HepG2 (cell line): Measurements from ENCODE around the gene RABL6. TPM values are rescaled to one million over a fixed set of nuclear protein-coding genes. Genes with fewer than 3 reads are reported as not detected.

ENCODE experiments used
- ATAC-seq: fragments of 200-7000 bp; cut with Tn5 transposase; 3 replicates; pipeline ENCODE4 v1.9.1; 2020; ENCODE audit warnings: mild to moderate bottlenecking, moderate library complexity
- BruUV-seq: library from RNA; stranded (reverse); fragments of 400-500 nt; replicated peaks from 2 replicates; lab custom pipeline; 2021; lab: Mats Ljungman, UMichigan
- CTCF ChIA-PET: fragments of 300-600 bp; formaldehyde crosslinking; extraction: SDS; loops from one replicate; lab custom pipeline; 2021; ENCODE audit warnings: low total read pairs, inconsistent platforms, low intra/inter-chr PET ratio; lab: Yijun Ruan, JAX
- POLR2A ChIA-PET: fragments of 350-600 bp; sonication (Branson Sonifier 250); formaldehyde crosslinking; loops from one replicate; lab custom pipeline; 2020; ENCODE audit warnings: antibody characterized with exemption, inconsistent platforms; lab: Yijun Ruan, JAX
- DNase-seq: peaks from one replicate; pipeline ENCODE4 v3.0.0-alpha.2; 2015; ENCODE audit warnings: low spot score
- FAIRE-seq: peaks from 3 replicates; lab custom pipeline; 2011; peaks lifted over from hg19 to GRCh38; lab: Jason Lieb, UNC
- H2AFZ ChIP-seq: one replicate; pipeline ENCODE4 v1.6.1; 2011; ENCODE audit warnings: low read length, inconsistent platforms
- H3K27ac ChIP-seq: fragments of 300-600 bp; 3 replicates; pipeline ENCODE4 v1.8.0; 2011; ENCODE audit warnings: mixed run types, mild to moderate bottlenecking, mixed read lengths, low read length, inconsistent platforms; ENCODE audit not compliant: insufficient read depth; ENCODE audit errors: extremely low read length
- H3K27me3 ChIP-seq, 2 experiments: fragments of 200-600 bp in 1 of 2; 2 replicates in 1 of 2; 3 replicates in 1 of 2; pipeline versions ENCODE4 v1.6.0 to v1.8.0; 2011; ENCODE audit warnings: low read length in 2 of 2, mild to moderate bottlenecking in 2 of 2, moderate library complexity in 2 of 2, inconsistent platforms in 1 of 2; ENCODE audit not compliant: insufficient read depth in 2 of 2, control insufficient read depth in 1 of 2
- H3K36me3 ChIP-seq, 2 experiments: fragments of 200-600 bp in 1 of 2; replicated peaks in 1 of 2; 2 replicates in 1 of 2; 3 replicates in 1 of 2; pipeline versions ENCODE4 v1.5.1 to v1.8.0; 2011; ENCODE audit warnings: low read length in 2 of 2, inconsistent platforms in 1 of 2; ENCODE audit not compliant: insufficient read depth in 2 of 2, control insufficient read depth in 1 of 2
- H3K4me1 ChIP-seq: 2 replicates; pipeline ENCODE4 v1.5.1; 2012; ENCODE audit warnings: low read length, inconsistent platforms; ENCODE audit not compliant: insufficient read depth
- H3K4me2 ChIP-seq: 2 replicates; pipeline ENCODE4 v1.6.0; 2011; ENCODE audit warnings: low read depth, low read length, inconsistent platforms
- H3K4me3 ChIP-seq, 3 experiments: fragments of 200-600 bp in 1 of 3; sonication (generic), shearing (Covaris generic) in 1 of 3; replicated peaks in 1 of 3; 2 replicates each; pipeline ENCODE4 v1.5.1; 2011 to 2016; ENCODE audit warnings: low read length in 3 of 3, inconsistent platforms in 2 of 3, low read depth in 2 of 3, mild to moderate bottlenecking in 2 of 3, control low read depth in 1 of 3, mixed read lengths in 1 of 3; ENCODE audit not compliant: insufficient read depth in 1 of 3
- H3K79me2 ChIP-seq: one replicate; pipeline ENCODE4 v1.6.1; 2011; ENCODE audit warnings: low read length, inconsistent platforms; ENCODE audit not compliant: insufficient read depth
- H3K9ac ChIP-seq: 2 replicates; pipeline ENCODE4 v1.6.0; 2011; ENCODE audit warnings: mild to moderate bottlenecking, low read depth, low read length, inconsistent platforms; ENCODE audit not compliant: insufficient read depth
- H3K9me3 ChIP-seq: 2 replicates; pipeline ENCODE4 v1.5.1; 2012; ENCODE audit warnings: mild to moderate bottlenecking, low read length
- H4K20me1 ChIP-seq: 2 replicates; pipeline ENCODE4 v1.6.0; 2011; ENCODE audit warnings: inconsistent platforms, mild to moderate bottlenecking, low read length, moderate library complexity; ENCODE audit not compliant: insufficient read depth
- AGO2 ChIP-seq: fragments of 200-400 bp; formaldehyde crosslinking; optimal IDR thresholded peaks from 2 replicates; pipeline ENCODE3; 2017; ENCODE audit warnings: mild to moderate bottlenecking, low read depth, low read length, moderate library complexity
- CHD2 ChIP-seq: IDR thresholded peaks from 2 replicates; pipeline ENCODE4 v1.6.1; 2011; ENCODE audit warnings: low read depth, low read length, improper control_type of control experiment
- POLR2G ChIP-seq: fragments of 200-400 bp; formaldehyde crosslinking; IDR thresholded peaks from 2 replicates; pipeline ENCODE4 v1.6.1; 2018; ENCODE audit warnings: mild to moderate bottlenecking, low read depth, low read length, moderate library complexity
- RBFOX2 ChIP-seq: fragments of 200-400 bp; formaldehyde crosslinking; IDR thresholded peaks from 2 replicates; pipeline ENCODE4 v1.6.1; 2017; ENCODE audit warnings: low read depth, mild to moderate bottlenecking, low read length
- RBM22 ChIP-seq: fragments of 200-400 bp; formaldehyde crosslinking; optimal IDR thresholded peaks from 2 replicates; pipeline ENCODE3; 2017; ENCODE audit warnings: mild to moderate bottlenecking, low read length, moderate library complexity
- ZNF766 ChIP-seq: sonication (generic); formaldehyde crosslinking; IDR thresholded peaks from 2 replicates; pipeline ENCODE4 v1.5.0; 2020; ENCODE audit warnings: missing genetic modification reagents, borderline replicate concordance
- ZSCAN21 ChIP-seq: sonication (generic); formaldehyde crosslinking; IDR thresholded peaks from 2 replicates; pipeline ENCODE4 v1.8.0; 2022; ENCODE audit warnings: mild to moderate bottlenecking, missing genetic modification reagents, moderate library complexity, borderline replicate concordance
- WGBS: methylation state at CpG from one replicate; pipeline ENCODE4 v1.1.6; 2017; ENCODE audit warnings: low lambda C conversion rate; 5-methylcytosine and 5-hydroxymethylcytosine counted together
- in situ Hi-C: cut with HindIII; loops from 2 replicates; pipeline ENCODE4 v1.10.0; 2017; ENCODE audit warnings: low pct_unique_long_range_greater_than_20kb; ENCODE audit not compliant: extremely low pct_ligation_motif_present
- intact Hi-C: fragments of 100-400 bp; cut with micrococcal nuclease; formaldehyde crosslinking; loops from one replicate; pipeline ENCODE4 v1.10.0; 2022; ENCODE audit not compliant: unreplicated experiment
- polyA plus RNA-seq, 8 experiments: library from polyadenylated mRNA; depleted of rRNA in 3 of 8; stranded (reverse) in 7 of 8; unstranded in 1 of 8; fragments of >200 nt; fragmentation: Illumina TruSeq in 4 of 8; extraction: Trizol in 4 of 8; gene quantifications; 2 replicates each; pipeline versions ENCODE4 v1.2.1 to v1.2.3, GENCODE V29; 2011 to 2016; ENCODE audit warnings: low read depth in 4 of 8, missing spikeins in 1 of 8, mixed read lengths in 1 of 8; ENCODE audit not compliant: insufficient read depth in 1 of 8
- total RNA-seq, 5 experiments: library from RNA; depleted of rRNA; stranded (reverse); fragments of >200 nt; fragmentation: Illumina TruSeq; extraction: Trizol; gene quantifications; 2 replicates each; pipeline ENCODE4 v1.2.3, GENCODE V29; 2016; ENCODE audit warnings: low read depth in 1 of 5
- TF ChIP-seq, protein P1 (sequence below): sonication (generic); formaldehyde crosslinking; IDR thresholded peaks from 2 replicates; pipeline ENCODE4 v1.9.0; 2021; ENCODE audit warnings: missing genetic modification reagents, mild to moderate bottlenecking, borderline replicate concordance

RABL6 gene
- total and polyA plus RNA-seq, 2 of the 13 experiments (the other 11 are each of a cell fraction or from before 2014, with no cell fraction given): 81.5 to 125 TPM

DNA sequence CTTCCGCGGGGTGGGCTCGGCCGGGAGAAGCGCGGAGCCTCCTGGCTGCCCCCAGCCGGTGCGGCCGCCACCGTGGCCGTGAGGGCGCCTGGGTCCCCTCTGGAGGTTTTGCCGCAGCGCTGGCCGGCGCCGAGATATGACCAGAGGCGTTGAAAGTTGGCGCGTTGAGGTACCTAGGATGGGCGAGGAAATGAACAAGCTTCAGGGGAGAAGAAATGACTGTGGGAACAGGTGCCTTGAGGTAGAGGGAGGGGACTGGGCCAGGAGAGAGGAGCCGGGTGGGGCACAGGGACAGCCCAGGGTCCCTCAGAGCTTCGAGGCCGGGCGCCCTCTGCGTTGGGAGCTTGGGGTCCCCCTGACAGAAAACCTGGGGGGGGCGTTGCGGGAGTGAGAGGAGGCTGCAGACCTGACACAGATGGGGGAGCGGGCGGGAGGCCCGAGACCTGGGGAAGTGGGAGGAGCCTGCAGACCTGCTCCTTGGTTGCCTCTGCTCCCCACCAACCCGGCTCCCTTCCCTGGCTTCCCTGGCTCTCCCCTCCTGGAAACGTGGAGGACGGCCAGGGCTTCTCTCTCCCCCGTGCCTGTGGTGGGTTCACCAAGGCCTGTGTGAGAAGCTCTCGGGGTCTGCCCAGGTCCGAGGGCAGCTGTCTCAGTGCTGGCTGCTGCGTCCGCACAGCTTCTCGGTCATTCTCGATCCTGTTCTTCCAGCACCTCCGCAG lies 14.2 kb downstream of the RABL6 start:
- no peaks in the 10 kb centered on the region for H4K20me1 ChIP-seq
- peaks cover 14% of the 10 kb centered on the region for H3K4me1 ChIP-seq
- no peaks in the 10 kb centered on the region for H3K27me3 ChIP-seq
- 97% methylated on average over 41 of the region's 42 CpGs for WGBS
- no peak overlapping the region for H3K9ac ChIP-seq
- ChIA-PET CTCF (no interaction called here), POLR2A (no interaction called here)
- FAIRE-seq (no peak), ATAC-seq (no peak), DNase-seq (no peak)
- H3K4me3 ChIP-seq: no peak overlapping the region
- H3K79me2 ChIP-seq: peaks cover 17% of the 10 kb centered on the region
- no peaks in the 10 kb centered on the region for H3K9me3 ChIP-seq
- peaks cover 24 to 43% of the 10 kb centered on the region in 2 experiments; a peak in 4 of 5 replicates for H3K36me3 ChIP-seq
- no peak overlapping the region for H2AFZ ChIP-seq
- no peak overlapping the region for H3K4me2 ChIP-seq
- in situ Hi-C loops (no loop called here), intact Hi-C loops (no loop called here)
- BruUV-seq: no TSS peak
- TF ChIP-seq ZSCAN21 (CRISPR knock-in tag): no peak
- TF ChIP-seq ZNF766 (CRISPR knock-in tag): no peak
- TF ChIP-seq POLR2G: 0 out of 2 replicates have a peak, but pooled peaks have one; percentile 16
- TF ChIP-seq, protein P1, sequence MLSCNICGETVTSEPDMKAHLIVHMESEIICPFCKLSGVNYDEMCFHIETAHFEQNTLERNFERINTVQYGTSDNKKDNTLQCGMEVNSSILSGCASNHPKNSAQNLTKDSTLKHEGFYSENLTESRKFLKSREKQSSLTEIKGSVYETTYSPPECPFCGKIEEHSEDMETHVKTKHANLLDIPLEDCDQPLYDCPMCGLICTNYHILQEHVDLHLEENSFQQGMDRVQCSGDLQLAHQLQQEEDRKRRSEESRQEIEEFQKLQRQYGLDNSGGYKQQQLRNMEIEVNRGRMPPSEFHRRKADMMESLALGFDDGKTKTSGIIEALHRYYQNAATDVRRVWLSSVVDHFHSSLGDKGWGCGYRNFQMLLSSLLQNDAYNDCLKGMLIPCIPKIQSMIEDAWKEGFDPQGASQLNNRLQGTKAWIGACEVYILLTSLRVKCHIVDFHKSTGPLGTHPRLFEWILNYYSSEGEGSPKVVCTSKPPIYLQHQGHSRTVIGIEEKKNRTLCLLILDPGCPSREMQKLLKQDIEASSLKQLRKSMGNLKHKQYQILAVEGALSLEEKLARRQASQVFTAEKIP (CRISPR knock-in tag): no peak
- peak; percentile 17 for TF ChIP-seq AGO2
- peak; percentile 23; the same call in 1 of the 2 replicates for TF ChIP-seq RBFOX2
- TF ChIP-seq CHD2: no peak
- TF ChIP-seq RBM22: peak; percentile 58
- H3K27ac ChIP-seq: no peak overlapping the region
